Right renal cortex interstitium (tissue), 3 donors: Measurements from ENCODE around the gene IL1RAPL1. TPM values are rescaled to one million over a fixed set of nuclear protein-coding genes. Genes with fewer than 3 reads are reported as not detected.
"Not testable (repeated sequence)": the region's sequence is repeated elsewhere in the genome, so short reads cannot be mapped to it uniquely, and the experiment has no call there.

Experiments used
- DNase-seq, 3 donors: peaks; one replicate each; pipeline ENCODE4 v3.0.0-alpha.2; 2013; ENCODE audit warnings: low read depth in 3 of 3, low spot score in 2 of 3
- polyA plus RNA-seq, 3 donors: library from polyadenylated mRNA; unstranded; fragments of 120-200 nt; gene quantifications; one replicate each; pipeline ENCODE4 v1.2.1, GENCODE V29; 2013; ENCODE audit not compliant: insufficient read length in 3 of 3

The IL1RAPL1 gene
- polyA plus RNA-seq, 3 donors: 2.3 to 3.6 (median 2.7) TPM

DNA sequence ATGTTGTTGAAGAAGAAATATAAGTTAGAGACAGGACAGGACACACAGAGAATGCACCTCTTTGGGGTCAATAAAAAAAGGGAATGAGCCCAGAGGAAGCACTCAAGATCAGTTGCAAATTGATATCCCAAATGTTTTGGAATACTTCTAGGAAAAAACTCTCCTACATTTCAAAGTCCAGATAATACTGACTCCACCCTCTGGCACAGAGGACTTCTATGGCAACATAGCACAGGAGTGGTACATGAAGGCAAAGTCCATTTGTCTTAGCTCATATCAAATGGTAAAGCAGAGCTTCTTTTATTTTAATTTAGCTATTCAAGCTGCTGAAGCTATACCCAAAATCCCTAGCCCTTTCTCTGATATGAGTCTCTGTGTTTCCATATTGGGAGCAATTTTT, 787.5 kb downstream of the IL1RAPL1 start:
- DNase-seq: not testable (repeated sequence)

DNA sequence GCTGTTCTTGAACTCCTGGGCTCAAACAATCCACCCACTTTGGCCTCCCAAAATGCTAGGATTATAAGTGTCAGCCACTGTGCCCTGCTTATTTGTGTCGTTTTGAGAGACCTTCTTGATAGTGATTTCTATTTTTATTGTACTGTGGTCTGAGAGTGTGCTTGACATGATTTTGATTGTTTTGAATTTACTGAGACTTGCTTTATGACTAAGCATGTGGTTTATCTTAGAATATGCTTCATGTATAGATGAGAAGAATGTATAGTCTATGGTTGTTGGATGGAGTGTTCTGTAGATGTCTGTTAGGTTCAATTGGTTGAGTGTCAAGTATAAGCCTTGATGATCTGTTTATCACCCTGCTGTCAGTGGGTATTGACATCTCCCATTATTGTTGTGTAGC, 789.3 kb downstream of the IL1RAPL1 start:
- DNase-seq: no peak

DNA sequence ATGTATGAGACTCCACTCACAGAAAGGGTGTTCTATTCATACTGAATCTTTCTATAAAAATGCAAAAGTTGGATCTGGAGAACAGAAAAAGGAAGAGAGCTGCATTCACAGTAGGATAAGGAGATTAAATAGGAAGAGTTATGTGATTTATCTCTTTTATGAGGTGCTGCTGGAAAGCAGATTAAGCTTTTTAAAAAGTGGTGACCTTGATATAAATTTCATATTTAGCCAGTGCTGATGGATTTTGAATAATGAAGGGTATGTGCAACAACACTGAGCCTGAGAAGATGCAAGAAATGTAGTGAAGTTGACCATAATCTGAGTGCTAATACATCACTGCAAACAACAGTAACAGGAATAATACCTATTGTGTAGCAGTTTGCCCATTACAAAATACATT, 795.6 kb downstream of the IL1RAPL1 start:
- no peak for DNase-seq

DNA sequence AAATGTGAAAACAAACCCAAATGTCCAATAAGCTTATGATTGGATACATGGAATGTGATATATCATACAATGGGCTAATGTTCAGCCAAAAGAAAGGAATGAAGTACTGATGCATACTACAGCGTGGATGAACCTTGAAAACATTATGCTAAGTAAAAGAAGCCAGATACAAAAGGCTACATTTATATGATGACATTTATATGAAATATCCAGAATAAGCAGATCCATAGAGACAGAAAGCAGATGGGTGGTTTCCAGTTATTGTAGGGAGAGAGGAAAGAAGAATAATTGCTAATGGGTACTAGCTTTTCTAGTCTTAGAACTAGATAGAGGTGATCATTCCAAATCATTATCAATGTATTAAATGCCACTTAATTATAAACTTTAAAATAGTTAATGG, 801.3 kb downstream of the IL1RAPL1 start:
- no peak for DNase-seq

DNA sequence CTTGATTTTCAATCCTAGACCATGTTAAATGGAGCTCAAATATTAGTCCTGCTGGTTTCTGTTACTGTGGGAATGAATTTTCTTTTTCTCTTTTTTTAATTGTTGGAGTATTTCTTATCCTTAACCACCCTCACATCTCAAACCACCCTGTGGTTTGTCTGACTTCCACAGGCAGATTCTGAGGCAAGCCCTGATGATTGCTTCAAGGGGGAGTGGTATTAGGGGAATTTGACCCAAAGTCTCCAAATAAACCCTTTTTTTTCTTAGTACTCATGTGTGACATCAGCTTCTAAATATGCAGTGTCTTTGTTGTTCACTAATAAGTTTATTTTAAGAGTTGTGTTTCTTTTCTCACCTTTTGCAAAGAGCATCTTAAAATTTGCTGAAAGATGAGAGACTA, 810.3 kb downstream of the IL1RAPL1 start:
- no peak for DNase-seq

DNA sequence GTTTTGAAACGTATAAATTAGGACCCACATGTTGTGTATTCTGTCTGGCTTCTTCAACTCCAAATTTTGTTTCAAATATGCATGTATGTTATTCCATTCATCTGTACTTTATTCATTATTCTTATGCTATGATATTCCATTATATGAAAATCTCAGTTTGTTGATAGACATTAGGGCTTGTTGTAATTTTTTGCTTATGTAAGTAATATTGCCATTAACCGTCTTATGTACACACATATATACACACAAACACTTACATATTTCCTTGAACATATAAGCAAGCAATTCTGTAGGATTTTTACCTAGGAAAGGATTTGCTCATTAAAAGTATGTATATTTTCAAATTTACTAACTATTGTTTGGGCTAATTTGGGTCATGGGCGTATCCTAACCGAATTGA, 820.1 kb downstream of the IL1RAPL1 start:
- DNase-seq: no peak

DNA sequence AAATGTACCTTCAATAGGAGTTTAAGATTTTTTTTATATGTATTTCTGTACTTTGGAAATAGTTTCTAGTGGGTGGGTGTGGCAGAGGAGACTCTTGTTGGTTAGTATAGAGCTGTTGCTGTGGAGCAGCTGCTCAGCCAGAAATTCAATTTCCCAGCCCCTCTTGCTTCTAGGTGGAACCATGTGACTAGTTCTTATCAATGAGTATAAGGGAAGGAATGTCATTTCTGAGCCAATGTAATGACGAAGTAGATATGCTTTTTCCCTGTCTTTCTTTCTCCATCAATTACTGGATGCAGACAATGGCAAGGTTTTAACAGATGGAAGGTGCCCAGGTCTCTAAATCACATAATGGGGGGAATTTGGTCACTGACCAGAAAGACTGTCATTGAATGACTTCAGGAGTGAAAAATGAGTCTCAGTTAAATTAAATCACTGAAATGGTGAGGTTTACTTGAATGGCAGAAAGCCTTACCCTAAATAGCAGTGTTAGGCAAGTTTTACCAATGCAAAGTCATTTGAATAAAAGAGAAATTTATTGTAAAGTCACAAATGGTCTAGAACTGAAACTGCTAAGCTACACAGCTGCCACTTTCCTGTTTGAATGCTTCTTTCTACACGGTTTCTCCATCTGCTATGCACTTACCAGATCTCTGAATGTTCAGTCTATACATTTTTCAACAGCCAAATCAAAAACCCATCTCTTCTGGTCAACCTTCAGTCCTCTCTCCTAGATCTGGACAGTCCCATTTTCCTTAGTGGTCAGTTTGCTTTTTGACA, 832.7 kb downstream of the IL1RAPL1 start:
- no peak for DNase-seq

DNA sequence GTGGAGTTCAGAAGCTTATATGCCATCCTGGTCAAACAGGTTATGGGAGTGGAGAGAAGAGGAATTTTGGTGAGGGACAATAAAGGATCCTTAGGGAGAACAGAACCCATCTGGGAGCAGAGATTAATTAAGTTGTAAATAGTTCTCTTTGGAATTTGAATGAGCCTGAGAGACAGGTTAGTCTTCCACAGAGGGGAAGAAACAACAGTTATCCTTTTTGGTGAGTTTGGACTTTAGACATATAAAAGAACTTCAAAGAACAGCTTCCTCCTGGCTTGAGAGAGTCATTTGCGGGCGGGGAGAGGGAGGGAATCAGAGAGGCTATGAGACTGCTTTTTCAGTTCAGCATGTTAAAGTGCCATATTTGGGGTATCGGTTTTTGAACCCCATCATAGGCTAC, 834.8 kb downstream of the IL1RAPL1 start:
- DNase-seq: no peak

DNA sequence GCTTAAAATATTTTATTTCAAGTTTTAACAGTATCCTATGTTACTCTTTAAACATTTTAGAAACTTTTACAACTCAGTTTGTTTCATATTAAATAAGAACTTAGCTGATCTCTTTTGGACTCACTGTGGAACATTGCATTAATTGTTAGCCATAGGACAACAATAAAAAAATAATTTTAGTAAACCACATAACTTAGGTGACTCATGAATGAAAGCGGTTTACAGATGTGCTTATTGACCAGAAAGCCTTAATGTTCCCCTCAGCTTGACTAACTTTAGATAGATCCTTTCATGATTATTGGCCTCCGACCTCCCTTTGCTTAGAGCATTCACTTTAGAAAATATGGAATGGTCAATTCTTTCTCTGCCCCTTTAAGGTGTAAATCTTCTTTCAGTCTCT, 844.6 kb downstream of the IL1RAPL1 start:
- DNase-seq: no peak

DNA sequence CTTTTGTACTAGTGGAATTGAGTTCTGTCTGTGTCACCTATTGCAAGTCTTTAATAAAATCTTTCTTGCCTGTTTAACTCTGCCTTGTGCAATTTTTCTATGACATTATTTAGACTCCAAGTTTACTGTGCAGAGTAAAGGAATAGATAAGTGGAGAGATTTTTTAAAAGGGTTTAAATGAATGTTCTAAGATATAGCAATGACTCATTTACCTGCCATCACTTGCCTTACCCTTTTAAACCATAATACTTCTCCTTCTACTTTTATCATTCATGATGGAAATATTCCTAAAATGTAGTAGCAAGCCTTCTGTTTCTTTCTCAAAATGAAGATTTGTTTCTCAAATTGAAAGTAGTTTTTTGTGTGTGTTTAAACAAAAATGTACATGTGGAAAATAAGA, 845.3 kb downstream of the IL1RAPL1 start:
- DNase-seq: no peak

DNA sequence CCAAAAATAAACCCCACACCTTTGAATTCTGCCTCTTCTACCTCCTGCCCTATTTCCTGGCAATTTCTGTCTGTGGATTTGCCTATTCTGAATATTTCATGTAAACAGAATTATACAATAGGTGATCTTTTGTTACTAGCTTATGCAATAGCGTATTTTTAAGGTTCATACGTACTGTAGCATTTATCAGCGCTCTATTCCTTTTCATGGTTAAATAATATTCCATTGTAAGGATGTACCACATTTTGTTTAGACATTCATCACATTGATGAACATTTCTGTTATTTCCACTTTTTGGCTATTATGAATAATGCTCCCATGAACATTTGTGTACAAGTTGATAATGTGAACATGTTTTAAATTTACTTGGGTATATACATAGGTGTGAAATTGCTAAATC, 847.7 kb downstream of the IL1RAPL1 start:
- no peak for DNase-seq

DNA sequence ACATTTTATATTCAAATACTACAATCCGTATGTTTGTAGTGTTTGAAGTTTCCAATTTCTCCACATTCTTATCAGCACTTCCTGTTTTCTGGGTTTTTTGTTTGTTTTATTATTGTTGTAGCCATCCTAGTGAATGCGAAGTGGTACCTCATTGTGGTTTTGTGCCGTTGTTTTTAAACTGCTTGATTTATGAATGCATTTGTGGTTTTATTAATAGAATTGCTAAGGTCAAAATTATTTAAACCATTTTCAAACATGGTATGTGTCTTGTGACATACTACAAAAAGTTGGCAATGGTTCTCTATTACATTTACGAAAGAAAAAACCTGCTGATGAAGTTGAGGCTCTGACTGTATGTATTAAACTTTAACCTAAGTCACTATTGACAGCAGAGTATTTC, 848.1 kb downstream of the IL1RAPL1 start:
- no peak for DNase-seq

DNA sequence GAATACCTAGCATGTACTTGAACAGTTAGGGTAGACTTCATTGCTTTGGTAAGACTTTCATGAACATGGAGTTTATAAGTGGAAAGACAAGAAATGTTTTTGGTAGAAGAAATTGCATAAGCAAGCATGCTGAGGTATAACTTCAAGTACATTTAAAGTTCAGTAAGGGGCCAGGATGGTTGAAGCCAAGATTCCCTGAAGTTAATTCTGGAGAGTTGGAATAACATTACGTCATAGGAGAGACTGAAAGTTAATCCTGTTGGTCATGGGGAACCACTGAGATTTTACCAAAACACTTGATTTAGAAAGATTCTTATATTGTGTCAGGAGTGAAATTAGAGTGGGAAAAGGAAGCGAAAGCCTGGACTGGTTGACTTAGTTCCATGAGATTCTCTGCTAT, 860.6 kb downstream of the IL1RAPL1 start:
- DNase-seq: no peak

DNA sequence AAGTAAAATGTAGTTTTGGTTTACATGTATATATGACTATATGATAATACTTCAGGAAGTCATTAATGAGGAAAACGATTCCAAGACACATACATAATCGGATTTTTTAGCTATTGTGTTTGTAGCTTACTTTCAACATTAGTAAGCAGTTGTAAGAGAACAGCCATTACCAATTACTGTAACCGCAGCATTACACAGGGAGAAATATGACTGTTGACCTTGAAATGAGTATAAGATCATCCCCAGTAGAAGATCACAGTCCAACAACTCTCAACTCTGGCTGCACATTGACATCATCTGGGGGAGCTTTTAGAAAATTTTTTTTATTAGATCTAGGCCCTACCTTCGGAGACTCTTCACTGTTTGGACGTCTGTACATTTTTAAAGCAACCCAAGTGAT, 866.1 kb downstream of the IL1RAPL1 start:
- no peak for DNase-seq

DNA sequence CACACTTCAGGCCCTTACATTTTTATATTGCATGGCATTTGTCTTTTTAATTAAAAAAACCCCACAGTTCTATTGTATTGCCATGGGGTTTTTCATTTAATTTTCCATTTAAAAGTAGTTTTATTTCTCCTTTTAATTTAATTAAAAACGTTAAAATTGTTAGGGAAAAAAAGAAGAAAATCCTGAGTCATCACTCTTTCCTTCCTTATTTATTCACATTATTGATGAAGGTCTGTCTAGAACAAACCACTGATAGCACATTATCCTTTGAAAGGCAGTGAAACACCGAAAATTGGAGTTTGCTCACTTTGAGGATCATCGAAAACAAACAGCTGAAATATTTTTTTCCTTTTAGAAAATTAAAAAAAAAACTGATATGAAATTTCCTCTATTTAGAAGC, 868.5 kb downstream of the IL1RAPL1 start:
- no peak for DNase-seq

DNA sequence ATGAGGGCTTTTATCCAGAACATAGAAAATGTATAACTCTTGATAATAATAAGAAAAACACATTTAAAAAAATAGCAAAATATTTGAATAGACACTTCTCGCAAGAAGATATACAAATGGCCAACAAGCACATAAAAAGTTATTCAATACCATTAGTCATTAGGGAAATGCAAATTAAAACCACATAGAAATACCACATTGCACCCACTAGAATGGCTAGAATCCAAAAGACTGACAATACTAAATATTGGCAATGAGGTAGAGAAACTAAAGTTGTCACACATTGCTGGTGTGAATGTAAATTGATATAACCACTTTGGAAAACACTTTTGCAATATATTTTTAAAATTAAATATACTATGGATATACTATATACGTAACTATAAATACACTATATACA, 873.8 kb downstream of the IL1RAPL1 start:
- DNase-seq: no peak

DNA sequence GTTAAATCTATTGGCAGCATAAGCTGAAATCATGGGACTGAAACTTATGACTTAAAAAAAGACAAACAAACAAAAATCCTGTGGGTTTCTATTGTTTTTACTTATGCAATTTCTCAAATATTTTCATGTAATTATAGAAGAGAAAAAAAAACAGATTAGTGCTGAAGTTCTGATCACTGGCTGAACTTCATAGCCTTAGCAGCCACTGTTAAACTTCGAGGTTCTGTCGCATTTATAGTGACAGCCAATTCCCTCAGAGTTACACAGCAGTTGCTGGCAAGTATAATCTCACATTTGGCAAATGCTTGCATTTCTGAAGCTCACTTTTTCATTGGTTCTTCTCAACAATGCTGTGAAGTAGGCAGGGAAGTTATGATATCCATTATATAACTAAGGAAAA, 879.2 kb downstream of the IL1RAPL1 start:
- DNase-seq: no peak

DNA sequence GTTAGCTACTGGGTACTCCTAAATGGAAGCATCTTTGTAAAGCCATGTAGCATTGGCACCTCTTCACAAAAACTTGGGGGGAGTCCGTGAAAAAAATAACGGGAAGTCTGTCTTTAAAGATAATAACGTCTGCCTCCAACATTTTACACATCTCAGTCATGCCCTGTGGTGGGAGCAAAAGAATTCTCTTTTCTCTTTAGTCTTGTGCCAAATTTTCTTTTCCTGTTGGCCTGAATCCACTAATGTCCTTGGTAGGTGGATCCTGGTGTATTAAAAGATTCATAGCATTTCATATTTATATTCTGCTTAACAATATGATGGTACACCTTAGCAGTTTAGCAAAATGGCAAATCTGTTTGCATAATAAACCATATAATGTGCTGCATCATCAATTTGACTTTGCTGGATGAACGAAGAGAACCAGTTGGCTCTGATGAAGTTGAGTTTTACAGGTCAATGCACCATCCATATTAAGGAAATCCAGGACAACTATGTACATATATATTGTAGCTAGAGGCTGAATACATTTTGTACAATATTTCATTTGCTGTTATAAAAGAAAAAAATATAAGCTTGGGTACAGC, 881.8 kb downstream of the IL1RAPL1 start:
- DNase-seq: no peak

DNA sequence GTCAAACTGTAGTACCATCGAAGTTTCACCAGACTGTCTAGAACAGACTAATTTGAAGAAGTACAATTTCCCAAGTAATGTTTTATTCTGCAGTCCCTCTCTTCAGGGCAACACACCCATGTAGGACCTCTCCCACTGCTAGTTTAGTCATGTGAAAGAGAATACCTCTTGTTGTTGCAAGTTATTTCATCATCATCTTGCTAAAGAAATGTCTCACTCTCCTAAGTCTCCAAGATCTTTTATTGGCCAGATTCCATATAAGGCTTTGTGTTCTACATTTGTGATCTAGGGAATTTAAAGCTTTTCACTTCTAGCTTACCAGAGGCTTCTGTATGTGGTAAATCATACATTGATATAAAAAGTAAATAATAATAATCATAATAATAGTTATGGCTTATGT, 882.8 kb downstream of the IL1RAPL1 start:
- DNase-seq: no peak

DNA sequence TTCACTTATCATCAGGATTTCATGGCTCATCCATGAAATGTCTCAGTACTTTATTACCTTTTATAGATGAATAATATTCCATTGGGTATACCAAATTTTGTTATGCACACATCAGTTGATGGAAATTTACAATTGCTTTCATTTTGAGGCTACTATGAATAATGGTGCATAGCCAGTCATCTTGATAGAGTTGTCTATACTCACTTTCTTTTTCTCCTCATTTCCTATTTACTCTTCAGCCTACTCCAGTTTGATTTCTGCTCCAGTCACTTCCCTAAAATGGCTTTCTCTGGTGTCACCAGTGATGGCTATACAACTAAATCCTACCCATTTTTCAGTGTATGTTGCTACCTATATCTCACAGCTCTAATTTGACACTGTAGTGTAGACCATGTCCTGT, 884.6 kb downstream of the IL1RAPL1 start:
- DNase-seq: no peak

DNA sequence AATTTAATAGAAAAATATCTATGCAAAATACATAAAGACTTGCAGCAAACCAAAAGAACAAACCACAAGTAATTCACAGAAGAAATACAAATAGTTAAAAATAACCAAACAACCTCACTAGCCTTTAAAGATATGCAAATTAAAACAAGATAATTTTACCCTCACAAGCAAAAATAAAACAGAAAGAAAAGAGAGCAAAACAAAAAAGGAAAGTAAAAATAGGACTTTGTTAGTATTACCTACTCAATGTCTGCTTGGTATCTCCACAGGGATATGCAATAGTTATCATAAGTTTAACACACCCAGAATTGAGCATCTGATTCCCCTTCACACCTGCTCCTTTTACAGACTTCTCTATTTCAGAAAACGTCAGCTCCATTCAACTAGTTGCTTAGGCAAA, 890.6 kb downstream of the IL1RAPL1 start:
- no peak for DNase-seq

DNA sequence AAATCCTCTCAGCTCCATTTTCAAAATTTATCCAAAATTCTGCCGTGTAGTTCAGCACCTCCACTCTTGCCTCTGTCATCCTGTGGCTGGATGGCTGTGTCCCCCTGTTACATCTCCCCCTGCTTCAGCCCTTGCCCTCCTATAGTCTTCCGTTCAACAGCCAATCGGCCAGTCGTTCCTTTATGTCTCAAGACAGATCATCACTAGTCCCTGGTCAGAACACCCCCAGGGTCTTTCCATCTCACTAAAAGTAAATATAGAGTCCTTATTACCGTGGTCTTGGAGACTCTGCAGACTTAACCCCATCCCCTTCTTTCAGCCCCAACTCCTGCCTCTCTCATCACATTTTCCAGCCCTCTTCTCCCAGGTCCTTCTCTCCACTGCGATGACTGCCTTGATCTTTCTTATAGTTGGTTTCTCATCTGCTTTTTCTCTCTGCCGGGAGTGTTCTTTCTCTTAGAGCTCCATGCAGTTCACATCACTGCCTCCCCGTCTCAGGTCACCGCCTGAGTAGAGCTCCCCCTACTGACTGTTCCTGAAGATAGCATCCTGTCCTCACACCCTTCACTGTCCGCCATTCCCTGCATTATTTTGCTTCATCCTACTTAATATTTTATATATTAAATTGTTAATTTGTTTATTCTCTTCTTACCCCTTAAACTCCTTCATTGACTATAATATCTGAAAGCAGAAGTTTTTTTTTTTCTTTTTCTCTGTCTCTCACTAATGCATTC, 891.3 kb downstream of the IL1RAPL1 start:
- DNase-seq: no peak
